K562 (cell line): ENCODE data around the gene BLOC1S4. TPM values are rescaled to one million over a fixed set of nuclear protein-coding genes. Genes with fewer than 3 reads are reported as not detected.

Experiments
- HMBOX1 ChIP-seq: sonication (generic); IDR thresholded peaks from 2 replicates; pipeline ENCODE4 v1.6.1; 2016
- RBFOX2 ChIP-seq: fragments of 200-400 bp; formaldehyde crosslinking; IDR thresholded peaks from 2 replicates; pipeline ENCODE4 v1.6.1; 2017; ENCODE audit warnings: low read depth, mild to moderate bottlenecking, low read length, moderate library complexity
- RBM17 ChIP-seq: fragments of 200-400 bp; formaldehyde crosslinking; IDR thresholded peaks from 2 replicates; pipeline ENCODE4 v1.6.1; 2017; ENCODE audit warnings: low read depth, mild to moderate bottlenecking, low read length, borderline replicate concordance
- RFX1 ChIP-seq: fragments of 450-650 bp; IDR thresholded peaks from 2 replicates; pipeline ENCODE4 v1.6.1; 2016; ENCODE audit warnings: mild to moderate bottlenecking, moderate library complexity
- SMARCC2 ChIP-seq: fragments of 450-650 bp; IDR thresholded peaks from 2 replicates; pipeline ENCODE4 v1.6.1; 2017; ENCODE audit warnings: antibody characterized with exemption, moderate library complexity, mild to moderate bottlenecking, low read depth
- TCF7 ChIP-seq: sonication (generic); IDR thresholded peaks from 2 replicates; pipeline ENCODE4 v1.6.1; 2016; ENCODE audit warnings: antibody characterized with exemption, borderline replicate concordance
- ZBTB17 ChIP-seq: fragments of 450-650 bp; formaldehyde crosslinking; IDR thresholded peaks from 2 replicates; pipeline ENCODE4 v1.4.0; 2020; ENCODE audit warnings: mild to moderate bottlenecking
- ZNF696 ChIP-seq: fragments of 250-450 bp; sonication (Bioruptor Pico); conservative IDR thresholded peaks from 2 replicates; pipeline ENCODE4 v1.4.0; 2020; ENCODE audit warnings: mild to moderate bottlenecking, moderate library complexity
- polyA plus RNA-seq, 8 experiments: library from polyadenylated mRNA; depleted of rRNA in 4 of 8; stranded (reverse) in 5 of 8; unstranded in 3 of 8; fragments of >200 nt; fragmentation: Nextera tagmentation in 2 of 8; fragmentation: Illumina TruSeq in 1 of 8; extraction: Ambion mirVana in 2 of 8; extraction: Trizol in 1 of 8; gene quantifications; 2 replicates each; pipeline versions ENCODE4 v1.2.1 to v1.2.3, GENCODE V29; 2011 to 2014; ENCODE audit warnings: inconsistent platforms in 1 of 8, missing spikeins in 1 of 8
- total RNA-seq, 7 experiments: library from RNA; depleted of rRNA in 6 of 7; stranded (reverse); fragments of >200 nt in 6 of 7; fragmentation: Illumina TruSeq in 2 of 7; extraction: Trizol in 2 of 7; gene quantifications; 2 replicates each; pipeline versions ENCODE4 v1.2.1 to v1.2.3, GENCODE V29; 2011 to 2021; ENCODE audit warnings: low replicate concordance in 1 of 7
- TF ChIP-seq, protein P1 (sequence below), 2 experiments: fragments of 450-650 bp; formaldehyde crosslinking in 1 of 2; IDR thresholded peaks; 2 replicates each; pipeline versions ENCODE4 v1.4.0 to v1.6.1; 2014 to 2020; ENCODE audit warnings: mild to moderate bottlenecking in 2 of 2, borderline replicate concordance in 1 of 2, low read depth in 1 of 2

BLOC1S4 gene
- total and polyA plus RNA-seq, 9 of the 15 experiments (the other 6 are each of a cell fraction or from before 2014, with no cell fraction given), result 3.1 to 31.6 (median 11.2) TPM

GRCh38 chr4:6689506-6689960 is 26.4 kb upstream of the BLOC1S4 start (continued):
- TF ChIP-seq, protein P1, sequence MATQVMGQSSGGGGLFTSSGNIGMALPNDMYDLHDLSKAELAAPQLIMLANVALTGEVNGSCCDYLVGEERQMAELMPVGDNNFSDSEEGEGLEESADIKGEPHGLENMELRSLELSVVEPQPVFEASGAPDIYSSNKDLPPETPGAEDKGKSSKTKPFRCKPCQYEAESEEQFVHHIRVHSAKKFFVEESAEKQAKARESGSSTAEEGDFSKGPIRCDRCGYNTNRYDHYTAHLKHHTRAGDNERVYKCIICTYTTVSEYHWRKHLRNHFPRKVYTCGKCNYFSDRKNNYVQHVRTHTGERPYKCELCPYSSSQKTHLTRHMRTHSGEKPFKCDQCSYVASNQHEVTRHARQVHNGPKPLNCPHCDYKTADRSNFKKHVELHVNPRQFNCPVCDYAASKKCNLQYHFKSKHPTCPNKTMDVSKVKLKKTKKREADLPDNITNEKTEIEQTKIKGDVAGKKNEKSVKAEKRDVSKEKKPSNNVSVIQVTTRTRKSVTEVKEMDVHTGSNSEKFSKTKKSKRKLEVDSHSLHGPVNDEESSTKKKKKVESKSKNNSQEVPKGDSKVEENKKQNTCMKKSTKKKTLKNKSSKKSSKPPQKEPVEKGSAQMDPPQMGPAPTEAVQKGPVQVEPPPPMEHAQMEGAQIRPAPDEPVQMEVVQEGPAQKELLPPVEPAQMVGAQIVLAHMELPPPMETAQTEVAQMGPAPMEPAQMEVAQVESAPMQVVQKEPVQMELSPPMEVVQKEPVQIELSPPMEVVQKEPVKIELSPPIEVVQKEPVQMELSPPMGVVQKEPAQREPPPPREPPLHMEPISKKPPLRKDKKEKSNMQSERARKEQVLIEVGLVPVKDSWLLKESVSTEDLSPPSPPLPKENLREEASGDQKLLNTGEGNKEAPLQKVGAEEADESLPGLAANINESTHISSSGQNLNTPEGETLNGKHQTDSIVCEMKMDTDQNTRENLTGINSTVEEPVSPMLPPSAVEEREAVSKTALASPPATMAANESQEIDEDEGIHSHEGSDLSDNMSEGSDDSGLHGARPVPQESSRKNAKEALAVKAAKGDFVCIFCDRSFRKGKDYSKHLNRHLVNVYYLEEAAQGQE (IDR thresholded peaks at IDR 0.05; ENCODE audit: borderline replicate concordance), result no peak
- TF ChIP-seq, protein P1 (CRISPR knock-in tag; IDR thresholded peaks at IDR 0.05; ENCODE audit: low read depth), result 0 out of 2 replicates have a peak, but pooled peaks have one; percentile 31
- TF ChIP-seq TCF7, result no peak
- TF ChIP-seq HMBOX1, result no peak
- TF ChIP-seq SMARCC2, result no peak
- no peak for TF ChIP-seq RBM17
- no peak for TF ChIP-seq RFX1
- no peak for TF ChIP-seq ZBTB17
- no peak for TF ChIP-seq ZNF696 (CRISPR knock-in tag)
- peak; percentile 52 for TF ChIP-seq RBFOX2
